HG03108 (cell line): ENCODE results near the gene CBFA2T3.

Experiments used
- ATAC-seq: cut with Tn5 transposase; IDR thresholded peaks from one replicate; pipeline ENCODE4 v1.9.1; 2021; ENCODE audit warnings: moderate library complexity; ENCODE audit not compliant: unreplicated experiment

CBFA2T3 gene

GRCh38 chr16:88999457-89000206 is 22.6 kb upstream of the CBFA2T3 start:
- no peak for ATAC-seq

GRCh38 chr16:88995746-88996535 is 18.9 kb upstream of the CBFA2T3 start:
- ATAC-seq = no peak

- no peak for ATAC-seq
These were observed 18.2 kb upstream of the CBFA2T3 start for GRCh38 chr16:88995194-88995593.

GRCh38 chr16:88994695-88995094 is 17.7 kb upstream of the CBFA2T3 start:
- ATAC-seq = no peak

GRCh38 chr16:88993946-88994600 is 17.1 kb upstream of the CBFA2T3 start:
- ATAC-seq = no peak

- no peak for ATAC-seq
These were observed 16.3 kb upstream of the CBFA2T3 start for GRCh38 chr16:88993166-88993761.

GRCh38 chr16:88992351-88993165 is 15.6 kb upstream of the CBFA2T3 start:
- no peak for ATAC-seq

GRCh38 chr16:88991813-88992350 is 14.9 kb upstream of the CBFA2T3 start:
- no peak for ATAC-seq

GRCh38 chr16:88989852-88990547 is 13.0 kb upstream of the CBFA2T3 start:
- ATAC-seq = no peak

GRCh38 chr16:88988980-88989811 is 12.2 kb upstream of the CBFA2T3 start:
- ATAC-seq = no peak

GRCh38 chr16:88985521-88985920 is 8.5 kb upstream of the CBFA2T3 start:
- no peak for ATAC-seq

- ATAC-seq = no peak
These were observed 7.0 kb upstream of the CBFA2T3 start for GRCh38 chr16:88983771-88984687.

GRCh38 chr16:88983165-88983564 is 6.2 kb upstream of the CBFA2T3 start:
- no peak for ATAC-seq

- no peak for ATAC-seq
These were observed 5.5 kb upstream of the CBFA2T3 start for GRCh38 chr16:88982286-88983084.

GRCh38 chr16:88979353-88980015 is 2.5 kb upstream of the CBFA2T3 start:
- no peak for ATAC-seq

GRCh38 chr16:88978608-88979346 is 1.8 kb upstream of the CBFA2T3 start:
- peak; percentile 24 for ATAC-seq
